Ishikawa (cell line): ENCODE measurements around the gene KCNQ1.

Experiments
- CEBPB ChIP-seq: IDR thresholded peaks from 2 replicates; pipeline ENCODE4 v1.6.1; 2012
- CREB1 ChIP-seq: IDR thresholded peaks from 2 replicates; pipeline ENCODE4 v1.6.1; 2012; ENCODE audit warnings: low read depth
- EGR1 ChIP-seq: IDR thresholded peaks from 2 replicates; pipeline ENCODE4 v1.6.1; 2012
- EP300 ChIP-seq: IDR thresholded peaks from 2 replicates; pipeline ENCODE4 v1.6.1; 2012; ENCODE audit warnings: borderline replicate concordance
- FOXM1 ChIP-seq: IDR thresholded peaks from 2 replicates; pipeline ENCODE4 v1.6.1; 2012; ENCODE audit warnings: low read depth, borderline replicate concordance
- MAX ChIP-seq: IDR thresholded peaks from 2 replicates; pipeline ENCODE4 v1.6.1; 2012
- NFIC ChIP-seq: IDR thresholded peaks from 2 replicates; pipeline ENCODE4 v1.6.1; 2012
- RAD21 ChIP-seq: IDR thresholded peaks from 2 replicates; pipeline ENCODE4 v1.6.1; 2012; ENCODE audit warnings: low read depth
- REST ChIP-seq: IDR thresholded peaks from 2 replicates; pipeline ENCODE4 v1.6.1; 2012; ENCODE audit warnings: low read depth, mild to moderate bottlenecking
- TAF1 ChIP-seq: IDR thresholded peaks from 2 replicates; pipeline ENCODE4 v1.6.1; 2012; ENCODE audit warnings: low read depth, mild to moderate bottlenecking
- TCF12 ChIP-seq: IDR thresholded peaks from 2 replicates; pipeline ENCODE4 v1.6.1; 2012; ENCODE audit warnings: low read depth
- TEAD4 ChIP-seq: IDR thresholded peaks from 2 replicates; pipeline ENCODE4 v1.6.1; 2012
- USF1 ChIP-seq: IDR thresholded peaks from 2 replicates; pipeline ENCODE4 v1.6.1; 2012
- YY1 ChIP-seq: IDR thresholded peaks from 2 replicates; pipeline ENCODE4 v1.6.1; 2012; ENCODE audit warnings: low read depth
- ZBTB7A ChIP-seq: IDR thresholded peaks from 2 replicates; pipeline ENCODE4 v1.6.1; 2012; ENCODE audit warnings: low read depth

KCNQ1 gene

GRCh38 chr11:2400762-2401435, 43.9 kb upstream of the KCNQ1 start:
- TF ChIP-seq TCF12 (no peak), YY1 (peak; percentile 87; the same call in 1 of the 2 replicates)

- TF ChIP-seq YY1 (no peak), TAF1 (no peak), TEAD4 (no peak), RAD21 (no peak), NFIC (no peak), ZBTB7A (no peak), USF1 (no peak), REST (no peak)
These were observed 43.3 kb upstream of the KCNQ1 start for GRCh38 chr11:2401436-2401984.

GRCh38 chr11:2402106-2402505, 42.7 kb upstream of the KCNQ1 start:
- TF ChIP-seq CEBPB (no peak), RAD21 (no peak), FOXM1 (no peak)

GRCh38 chr11:2402890-2403645, 41.7 kb upstream of the KCNQ1 start:
- TF ChIP-seq TEAD4 (no peak), YY1 (no peak), RAD21 (no peak), USF1 (no peak), TCF12 (no peak), CEBPB (no peak), REST (no peak), EGR1 (no peak), CREB1 (no peak), EP300 (no peak), MAX (no peak), ZBTB7A (no peak), TAF1 (no peak)

- TF ChIP-seq TEAD4 (no peak), NFIC (no peak), FOXM1 (no peak), TCF12 (no peak), RAD21 (no peak), TAF1 (no peak), MAX (no peak), CEBPB (no peak), USF1 (no peak), CREB1 (no peak), YY1 (no peak), ZBTB7A (no peak), EP300 (no peak), EGR1 (no peak), REST (no peak)
These were observed 40.0 kb upstream of the KCNQ1 start for GRCh38 chr11:2404735-2405196.
